K562 (cell line): ENCODE measurements around the gene LTA. TPM values are rescaled to one million over a fixed set of nuclear protein-coding genes. Genes with fewer than 3 reads are reported as not detected.

Source experiments
- ATAC-seq: fragments of 200-7000 bp; cut with Tn5 transposase; 3 replicates; pipeline ENCODE4 v1.9.1; 2020; ENCODE audit warnings: moderate library complexity
- BruUV-seq: library from RNA; stranded (reverse); fragments of 400-500 nt; replicated peaks from 2 replicates; lab custom pipeline; 2021; lab: Mats Ljungman, UMichigan
- CTCF ChIA-PET: fragments of 300-600 bp; formaldehyde crosslinking; extraction: SDS; loops from one replicate; lab custom pipeline; 2021; ENCODE audit warnings: low intra/inter-chr PET ratio; lab: Yijun Ruan, JAX
- POLR2A ChIA-PET: fragments of 300-600, 350-650 bp; sonication (Branson Sonifier 250); formaldehyde crosslinking; extraction: SDS; loops from one replicate; lab custom pipeline; 2021; ENCODE audit warnings: antibody characterized with exemption, inconsistent platforms; lab: Yijun Ruan, JAX
- DNase-seq, 4 experiments: peaks; one replicate each; pipeline versions ENCODE4 v3.0.0 to v3.0.0-alpha.2; 2011 to 2018; ENCODE audit warnings: low spot score in 3 of 4, mixed read lengths in 3 of 4; ENCODE audit errors: extremely low read depth in 1 of 4
- FAIRE-seq: peaks from 2 replicates; lab custom pipeline; 2011; peaks lifted over from hg19 to GRCh38; lab: Jason Lieb, UNC
- H2AFZ ChIP-seq: 2 replicates; pipeline ENCODE4 v1.6.0; 2011; ENCODE audit warnings: low read depth, low read length, control low read depth, inconsistent platforms
- H3K27ac ChIP-seq: fragments of 200-600 bp; 3 replicates; pipeline ENCODE4 v1.8.0; 2011; ENCODE audit warnings: low read depth, mild to moderate bottlenecking, control low read depth, inconsistent platforms, low read length, moderate library complexity, mixed read lengths; ENCODE audit errors: extremely low read depth
- H3K27me3 ChIP-seq, 2 experiments: fragments of 300-600 bp in 1 of 2; 2 replicates in 1 of 2; 3 replicates in 1 of 2; pipeline versions ENCODE4 v1.6.0 to v1.8.0; 2011; ENCODE audit warnings: inconsistent platforms in 2 of 2, low read length in 2 of 2, mild to moderate bottlenecking in 1 of 2, mixed read lengths in 1 of 2, moderate library complexity in 1 of 2; ENCODE audit not compliant: control insufficient read depth in 2 of 2, insufficient read depth in 2 of 2
- H3K36me3 ChIP-seq: fragments of 300-600 bp; 3 replicates; pipeline ENCODE4 v1.8.0; 2011; ENCODE audit warnings: mild to moderate bottlenecking, low read length, inconsistent platforms; ENCODE audit not compliant: control insufficient read depth, insufficient read depth
- H3K4me1 ChIP-seq, 2 experiments: fragments of 200-600 bp in 1 of 2; replicated peaks in 1 of 2; 2 replicates in 1 of 2; 3 replicates in 1 of 2; pipeline versions ENCODE4 v1.5.1 to v1.8.0; 2011; ENCODE audit warnings: inconsistent platforms in 2 of 2, low read length in 2 of 2, mild to moderate bottlenecking in 1 of 2, mixed read lengths in 1 of 2, moderate library complexity in 1 of 2; ENCODE audit not compliant: control insufficient read depth in 2 of 2, insufficient read depth in 2 of 2
- H3K4me2 ChIP-seq: 2 replicates; pipeline ENCODE4 v1.6.1; 2011; ENCODE audit warnings: low read length, control low read depth, inconsistent platforms, mixed read lengths; ENCODE audit not compliant: insufficient read depth
- H3K4me3 ChIP-seq: fragments of 200-600 bp; sonication (generic), shearing (Covaris generic); 2 replicates; pipeline ENCODE4 v1.5.1; 2016; ENCODE audit warnings: control low read depth, inconsistent platforms
- H3K79me2 ChIP-seq: fragments of 200-600 bp; 3 replicates; pipeline ENCODE4 v1.8.0; 2011; ENCODE audit warnings: low read length, inconsistent platforms; ENCODE audit not compliant: control insufficient read depth, insufficient read depth
- H3K9ac ChIP-seq, 2 experiments: 2 replicates each; pipeline versions ENCODE4 v1.6.0 to v1.6.1; 2011; ENCODE audit warnings: low read depth in 2 of 2, low read length in 2 of 2, control low read depth in 1 of 2, inconsistent platforms in 1 of 2, mild to moderate bottlenecking in 1 of 2, mixed read lengths in 1 of 2; ENCODE audit not compliant: insufficient read depth in 1 of 2
- H3K9me1 ChIP-seq: one replicate; pipeline ENCODE4 v1.6.0; 2011; ENCODE audit warnings: inconsistent platforms, mild to moderate bottlenecking, low read length, moderate library complexity; ENCODE audit not compliant: control insufficient read depth, insufficient read depth
- H3K9me3 ChIP-seq: replicated peaks from 2 replicates; pipeline ENCODE4 v1.5.1; 2011; ENCODE audit warnings: low read depth, low read length, inconsistent platforms; ENCODE audit not compliant: control insufficient read depth, insufficient read depth
- H4K20me1 ChIP-seq: replicated peaks from 2 replicates; pipeline ENCODE4 v1.6.1; 2011; ENCODE audit warnings: low read length, inconsistent platforms, mixed read lengths; ENCODE audit not compliant: control insufficient read depth, insufficient read depth
- ADNP ChIP-seq: fragments of 200-800 bp; sonication (Bioruptor generic); IDR thresholded peaks from 2 replicates; pipeline ENCODE4 v1.6.1; 2016; ENCODE audit warnings: missing genetic modification characterization, missing compliant biosample characterization
- ASH1L ChIP-seq: fragments of 450-650 bp; IDR thresholded peaks from 2 replicates; pipeline ENCODE4 v1.6.1; 2018; ENCODE audit warnings: borderline replicate concordance, mild to moderate bottlenecking, low read depth; ENCODE audit not compliant: partially characterized antibody
- EP300 ChIP-seq: IDR thresholded peaks from 2 replicates; pipeline ENCODE4 v1.6.1; 2012; ENCODE audit warnings: low read length, improper control_type of control experiment
- HLTF ChIP-seq: fragments of 450-650 bp; IDR thresholded peaks from 2 replicates; pipeline ENCODE4 v1.6.1; 2016
- HOMEZ ChIP-seq: fragments of 250-450 bp; sonication (Bioruptor Pico); IDR thresholded peaks from 2 replicates; pipeline ENCODE4 v1.4.0; 2020; ENCODE audit warnings: mild to moderate bottlenecking, moderate library complexity
- HOXB6 ChIP-seq: fragments of 250-450 bp; sonication (Bioruptor Pico); IDR thresholded peaks from 2 replicates; pipeline ENCODE4 v1.5.1; 2022; ENCODE audit warnings: mild to moderate bottlenecking, borderline replicate concordance
- KAT2B ChIP-seq: IDR thresholded peaks from one replicate; pipeline ENCODE4 v1.6.1; 2012; ENCODE audit warnings: low read depth, mild to moderate bottlenecking, control low read depth, inconsistent platforms, low read length, moderate library complexity
- RBM15 ChIP-seq: fragments of 200-400 bp; formaldehyde crosslinking; IDR thresholded peaks from 2 replicates; pipeline ENCODE4 v1.6.1; 2018; ENCODE audit warnings: mild to moderate bottlenecking, low read length, moderate library complexity; ENCODE audit not compliant: insufficient read depth
- RFX5 ChIP-seq: IDR thresholded peaks from 2 replicates; pipeline ENCODE4 v1.6.1; 2011; ENCODE audit warnings: low read depth, mild to moderate bottlenecking, improper control_type of control experiment, low read length
- STAT5A ChIP-seq: IDR thresholded peaks from 2 replicates; pipeline ENCODE4 v1.6.1; 2012; ENCODE audit warnings: low read length, inconsistent platforms, borderline replicate concordance
- TAF1 ChIP-seq: IDR thresholded peaks from 2 replicates; pipeline ENCODE4 v1.6.1; 2011; ENCODE audit warnings: mild to moderate bottlenecking, low read length, moderate library complexity; ENCODE audit not compliant: insufficient read depth, control insufficient read depth, severe bottlenecking; ENCODE audit errors: extremely low read depth
- TAF15 ChIP-seq: fragments of 200-400 bp; formaldehyde crosslinking; IDR thresholded peaks from 2 replicates; pipeline ENCODE4 v1.6.1; 2017; ENCODE audit warnings: mild to moderate bottlenecking, low read depth, low read length, moderate library complexity
- TRIM24 ChIP-seq, 2 experiments: fragments of 450-650 bp; IDR thresholded peaks; 2 replicates each; pipeline ENCODE4 v1.6.1; 2016
- ZNF134 ChIP-seq: fragments of 250-450 bp; sonication (Bioruptor Pico); conservative IDR thresholded peaks from 2 replicates; pipeline ENCODE4 v1.4.0; 2020
- ZNF655 ChIP-seq: fragments of 250-450 bp; sonication (Bioruptor Pico); IDR thresholded peaks from 2 replicates; pipeline ENCODE4 v1.5.0; 2021
- ZNF77 ChIP-seq: fragments of 250-450 bp; sonication (Bioruptor Pico); IDR thresholded peaks from 2 replicates; pipeline ENCODE4 v1.5.0; 2020
- WGBS: fragments of 100-300 bp; shearing (Covaris generic); methylation state at CpG from one replicate; pipeline ENCODE4 v1.1.6; 2016; ENCODE audit warnings: low coverage, mixed read lengths; ENCODE audit not compliant: insufficient coverage; ENCODE audit errors: missing lambda C conversion rate; 5-methylcytosine and 5-hydroxymethylcytosine counted together
- in situ Hi-C: fragments of 300-500 bp; cut with MboI; formaldehyde crosslinking; loops from 4 replicates; pipeline ENCODE4 v1.15.0; 2018; ENCODE audit warnings: inconsistent platforms, mixed read lengths
- intact Hi-C: fragments of 100-400 bp; cut with micrococcal nuclease; formaldehyde crosslinking; loops from 2 replicates; pipeline ENCODE4 v1.14.2; 2022
- polyA plus RNA-seq, 8 experiments: library from polyadenylated mRNA; depleted of rRNA in 4 of 8; stranded (reverse) in 5 of 8; unstranded in 3 of 8; fragments of >200 nt; fragmentation: Nextera tagmentation in 2 of 8; fragmentation: Illumina TruSeq in 1 of 8; extraction: Ambion mirVana in 2 of 8; extraction: Trizol in 1 of 8; gene quantifications; 2 replicates each; pipeline versions ENCODE4 v1.2.1 to v1.2.3, GENCODE V29; 2011 to 2014; ENCODE audit warnings: inconsistent platforms in 1 of 8, missing spikeins in 1 of 8
- total RNA-seq, 7 experiments: library from RNA; depleted of rRNA in 6 of 7; stranded (reverse); fragments of >200 nt in 6 of 7; fragmentation: Illumina TruSeq in 2 of 7; extraction: Trizol in 2 of 7; gene quantifications; 2 replicates each; pipeline versions ENCODE4 v1.2.1 to v1.2.3, GENCODE V29; 2011 to 2021; ENCODE audit warnings: low replicate concordance in 1 of 7

The LTA gene
- total and polyA plus RNA-seq, 9 of the 15 experiments (the other 6 are each of a cell fraction or from before 2014, with no cell fraction given): 0.80 TPM; not detected in 8

GRCh38 chr6:31610968-31611367, 38.9 kb downstream of the LTA start:
- H3K36me3 ChIP-seq: no peaks in the 10 kb centered on the region
- no peak for FAIRE-seq
- H3K9me3 ChIP-seq: no peaks in the 10 kb centered on the region
- H3K27ac ChIP-seq: no peak overlapping the region
- H3K9ac ChIP-seq: no peak overlapping the region; a peak in 1 of 4 replicates
- intact Hi-C loops: no loop called here
- no peaks in the 10 kb centered on the region for H3K27me3 ChIP-seq
- ChIA-PET POLR2A (interaction anchor here (0.8 to 2.2 kb wide), 4 partner anchors 9 to 83 kb away, joined by 3 to 16 read pairs (median 4); partner anchors contain the start of genes MCCD1 and PRRC2A), CTCF (no interaction called here)
- DNase-seq: no peak
- BruUV-seq: no TSS peak
- H3K4me3 ChIP-seq: no peak overlapping the region
- H3K9me1 ChIP-seq: no peaks in the 10 kb centered on the region
- 67% methylated on average over 4 of the region's 4 CpGs for WGBS
- no peak overlapping the region for H3K4me2 ChIP-seq
- in situ Hi-C loops: no loop called here
- H3K4me1 ChIP-seq: peaks cover 25 to 34% of the 10 kb centered on the region in 2 experiments
- no peaks in the 10 kb centered on the region for H3K79me2 ChIP-seq
- no peaks in the 10 kb centered on the region for H4K20me1 ChIP-seq
- no peak for ATAC-seq
- no peak overlapping the region for H2AFZ ChIP-seq
- TF ChIP-seq TAF15: no peak
- no peak for TF ChIP-seq HOMEZ (CRISPR knock-in tag)
- TF ChIP-seq ASH1L: no peak
- TF ChIP-seq ZNF77: no peak
- no peak for TF ChIP-seq RBM15
- no peak for TF ChIP-seq RFX5
- no peak for TF ChIP-seq TRIM24 (IDR thresholded peaks at IDR 0.05)
- TF ChIP-seq ZNF134 (CRISPR knock-in tag): no peak
- no peak for TF ChIP-seq ADNP (tag)
- no peak for TF ChIP-seq ZNF655
- no peak for TF ChIP-seq KAT2B
- TF ChIP-seq TAF1: no peak
- no peak for TF ChIP-seq HLTF
- no peak for TF ChIP-seq HOXB6
- no peak for TF ChIP-seq EP300
- no peak for TF ChIP-seq STAT5A
